Neural progenitor cell (in vitro differentiated cells): ENCODE data around the gene CRMP1. TPM values are rescaled to one million over a fixed set of nuclear protein-coding genes. Genes with fewer than 3 reads are reported as not detected.

Experiments
- DNase-seq: peaks from one replicate; pipeline ENCODE4 v3.0.0-alpha.2; 2016; ENCODE audit warnings: low spot score
- H2AFZ ChIP-seq: fragments of 200-600 bp; sonication (generic); replicated peaks from 2 replicates; pipeline ENCODE4 v1.6.1; 2016; ENCODE audit warnings: antibody characterized with exemption
- H3F3A ChIP-seq: fragments of 200-600 bp; sonication (generic); 2 replicates; pipeline ENCODE4 v1.6.1; 2016; ENCODE audit warnings: antibody characterized with exemption, low read depth
- H3K27ac ChIP-seq: fragments of 200-600 bp; sonication (generic); 2 replicates; pipeline ENCODE4 v1.5.1; 2016; ENCODE audit warnings: mild to moderate bottlenecking
- H3K27me3 ChIP-seq: fragments of 200-600 bp; sonication (generic); 2 replicates; pipeline ENCODE4 v1.6.1; 2016; ENCODE audit warnings: mild to moderate bottlenecking, moderate library complexity
- H3K36me3 ChIP-seq: fragments of 200-600 bp; sonication (generic); 2 replicates; pipeline ENCODE4 v1.5.1; 2016
- H3K4me1 ChIP-seq: fragments of 200-600 bp; sonication (generic); 2 replicates; pipeline ENCODE4 v1.6.1; 2016; ENCODE audit warnings: mixed run types
- H3K4me2 ChIP-seq: fragments of 200-600 bp; sonication (generic); 2 replicates; pipeline ENCODE4 v1.6.1; 2016
- H3K4me3 ChIP-seq: fragments of 200-600 bp; sonication (generic); 2 replicates; pipeline ENCODE4 v1.5.1; 2016
- H3K79me2 ChIP-seq: fragments of 200-600 bp; sonication (generic); 2 replicates; pipeline ENCODE4 v1.6.1; 2016; ENCODE audit warnings: low read depth
- H3K9ac ChIP-seq: fragments of 200-600 bp; sonication (generic); 2 replicates; pipeline ENCODE4 v1.6.1; 2016
- H3K9me3 ChIP-seq: fragments of 200-600 bp; sonication (generic); 2 replicates; pipeline ENCODE4 v1.5.1; 2016; ENCODE audit warnings: low read depth
- H4K20me1 ChIP-seq: fragments of 200-600 bp; sonication (generic); 2 replicates; pipeline ENCODE4 v1.6.1; 2016; ENCODE audit warnings: low read depth
- H3K27ac Mint-ChIP-seq: 3 replicates; pipeline ENCODE4 v1.8.0; 2021; ENCODE audit warnings: mixed read lengths
- H3K27me3 Mint-ChIP-seq: 2 replicates; pipeline ENCODE4 v1.8.0; 2022; ENCODE audit warnings: low read depth, mild to moderate bottlenecking, inconsistent platforms, moderate library complexity, mixed read lengths; ENCODE audit not compliant: insufficient read depth
- H3K36me3 Mint-ChIP-seq: 3 replicates; pipeline ENCODE4 v1.8.0; 2021; ENCODE audit warnings: mixed read lengths
- H3K4me1 Mint-ChIP-seq: 3 replicates; pipeline ENCODE4 v1.8.0; 2021; ENCODE audit warnings: mixed read lengths
- H3K4me3 Mint-ChIP-seq: 3 replicates; pipeline ENCODE4 v1.8.0; 2021; ENCODE audit warnings: mild to moderate bottlenecking, moderate library complexity, mixed read lengths
- H3K9me3 Mint-ChIP-seq: 3 replicates; pipeline ENCODE4 v1.8.0; 2020; ENCODE audit warnings: mixed read lengths
- EZH2 ChIP-seq: fragments of 200-600 bp; sonication (generic); IDR thresholded peaks from 2 replicates; pipeline ENCODE4 v1.6.1; 2017; ENCODE audit warnings: antibody characterized with exemption, mild to moderate bottlenecking, moderate library complexity
- EZH2phosphoT487 ChIP-seq: fragments of 200-600 bp; sonication (generic); IDR thresholded peaks from 2 replicates; pipeline ENCODE4 v1.6.1; 2017; ENCODE audit warnings: antibody characterized with exemption
- total RNA-seq: library from RNA; depleted of rRNA; stranded (reverse); fragments of >200 nt; gene quantifications from 2 replicates; pipeline ENCODE4 v1.2.3, GENCODE V29; 2015; ENCODE audit warnings: low replicate concordance
- TF ChIP-seq, protein P1 (sequence below): fragments of 200-600 bp; sonication (generic); IDR thresholded peaks from 2 replicates; pipeline ENCODE4 v1.5.1; 2017; ENCODE audit warnings: antibody characterized with exemption, mild to moderate bottlenecking

Gene CRMP1
- total RNA-seq, 1 donor from 2014 or later, result 91.4 TPM

DNA sequence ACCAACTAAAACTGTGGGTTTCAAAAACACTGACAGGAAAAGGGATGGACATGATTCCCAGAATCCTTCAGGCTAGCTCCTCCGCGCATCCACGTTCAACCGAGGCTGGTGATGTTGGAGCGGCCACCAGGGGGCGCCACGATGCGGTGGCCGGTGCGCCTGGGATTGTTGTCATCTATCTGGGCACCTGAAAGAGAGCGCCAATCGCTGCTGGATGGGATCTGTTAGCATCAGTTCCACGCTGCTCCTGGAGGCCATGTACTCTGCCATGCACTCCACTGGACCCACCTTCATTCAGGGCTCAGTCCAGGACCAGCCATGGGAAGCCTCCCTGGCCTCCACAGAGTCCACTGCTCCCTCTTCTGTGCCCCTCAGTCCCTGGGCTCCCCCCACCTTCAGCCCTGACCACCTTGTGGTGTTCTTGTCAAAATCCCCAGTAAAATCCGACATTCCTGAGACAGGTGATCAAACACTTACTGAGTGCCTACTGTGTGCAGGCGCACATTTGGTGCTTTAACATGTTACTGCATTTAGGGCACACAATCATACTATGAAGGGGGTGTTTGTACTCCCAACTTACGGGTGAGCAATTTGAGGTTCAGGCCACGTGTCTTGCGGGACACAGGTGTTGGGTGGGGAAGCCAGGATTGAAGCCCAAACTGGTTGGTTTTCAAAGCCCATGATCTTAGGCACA, 71.1 kb downstream of the CRMP1 start:
- no peaks in the 10 kb centered on the region for H3K36me3 ChIP-seq

GRCh38 chr4:5816851-5817375, 76.0 kb downstream of the CRMP1 start:
- Histone ChIP-seq H3K4me2 (no peak overlapping the region), H3K36me3 (no peaks in the 10 kb centered on the region), H3K27me3 (no peaks in the 10 kb centered on the region), H3K4me3 (no peak overlapping the region), H3K27ac (no peak overlapping the region), H3F3A (no peaks in the 10 kb centered on the region), H3K9me3 (no peaks in the 10 kb centered on the region), H3K4me1 (no peaks in the 10 kb centered on the region), H3K79me2 (no peaks in the 10 kb centered on the region), H3K9ac (no peak overlapping the region), H4K20me1 (peaks cover 2% of the 10 kb centered on the region), H2AFZ (no peak overlapping the region)
- Mint-ChIP-seq H3K4me3 (no peak overlapping the region), H3K4me1 (no peaks in the 10 kb centered on the region), H3K36me3 (peaks cover 23% of the 10 kb centered on the region), H3K9me3 (no peaks in the 10 kb centered on the region), H3K27me3 (peaks cover 4% of the 10 kb centered on the region), H3K27ac (no peak overlapping the region)
- no peak for DNase-seq
- TF ChIP-seq EZH2phosphoT487 (no peak), EZH2 (no peak)
- TF ChIP-seq, protein P1, sequence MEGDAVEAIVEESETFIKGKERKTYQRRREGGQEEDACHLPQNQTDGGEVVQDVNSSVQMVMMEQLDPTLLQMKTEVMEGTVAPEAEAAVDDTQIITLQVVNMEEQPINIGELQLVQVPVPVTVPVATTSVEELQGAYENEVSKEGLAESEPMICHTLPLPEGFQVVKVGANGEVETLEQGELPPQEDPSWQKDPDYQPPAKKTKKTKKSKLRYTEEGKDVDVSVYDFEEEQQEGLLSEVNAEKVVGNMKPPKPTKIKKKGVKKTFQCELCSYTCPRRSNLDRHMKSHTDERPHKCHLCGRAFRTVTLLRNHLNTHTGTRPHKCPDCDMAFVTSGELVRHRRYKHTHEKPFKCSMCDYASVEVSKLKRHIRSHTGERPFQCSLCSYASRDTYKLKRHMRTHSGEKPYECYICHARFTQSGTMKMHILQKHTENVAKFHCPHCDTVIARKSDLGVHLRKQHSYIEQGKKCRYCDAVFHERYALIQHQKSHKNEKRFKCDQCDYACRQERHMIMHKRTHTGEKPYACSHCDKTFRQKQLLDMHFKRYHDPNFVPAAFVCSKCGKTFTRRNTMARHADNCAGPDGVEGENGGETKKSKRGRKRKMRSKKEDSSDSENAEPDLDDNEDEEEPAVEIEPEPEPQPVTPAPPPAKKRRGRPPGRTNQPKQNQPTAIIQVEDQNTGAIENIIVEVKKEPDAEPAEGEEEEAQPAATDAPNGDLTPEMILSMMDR, result no peak

More for the DNA sequence above, 71.1 kb downstream of the CRMP1 start:
- Mint-ChIP-seq H3K9me3 (no peaks in the 10 kb centered on the region), H3K4me1 (no peaks in the 10 kb centered on the region), H3K27ac (no peak overlapping the region), H3K36me3 (peaks cover 53% of the 10 kb centered on the region), H3K27me3 (peaks cover 3% of the 10 kb centered on the region), H3K4me3 (no peak overlapping the region)
- no peak overlapping the region for H3K4me3 ChIP-seq
- no peak overlapping the region for H3K27ac ChIP-seq
- TF ChIP-seq EZH2phosphoT487 (no peak), EZH2 (no peak)
- TF ChIP-seq, protein P1, result peak; percentile 85
- no peak overlapping the region for H3K4me2 ChIP-seq
- H3K4me1 ChIP-seq, result no peaks in the 10 kb centered on the region
- no peaks in the 10 kb centered on the region for H3K79me2 ChIP-seq
- peaks cover 8% of the 10 kb centered on the region for H3F3A ChIP-seq
- no peak overlapping the region for H2AFZ ChIP-seq
- no peaks in the 10 kb centered on the region for H3K27me3 ChIP-seq
- peak; percentile 54 for DNase-seq
- H3K9ac ChIP-seq, result no peak overlapping the region
- H3K9me3 ChIP-seq, result no peaks in the 10 kb centered on the region
- H4K20me1 ChIP-seq, result peaks cover 3% of the 10 kb centered on the region

- Mint-ChIP-seq H3K27ac (no peak overlapping the region), H3K9me3 (no peaks in the 10 kb centered on the region), H3K27me3 (peaks cover 4% of the 10 kb centered on the region), H3K4me3 (no peak overlapping the region), H3K36me3 (peaks cover 17% of the 10 kb centered on the region), H3K4me1 (no peaks in the 10 kb centered on the region)
- H3K27ac ChIP-seq, result no peak overlapping the region
- no peaks in the 10 kb centered on the region for H4K20me1 ChIP-seq
- H3K9me3 ChIP-seq, result no peaks in the 10 kb centered on the region
- no peaks in the 10 kb centered on the region for H3K79me2 ChIP-seq
- TF ChIP-seq EZH2phosphoT487, result no peak
- no peak for TF ChIP-seq EZH2
- TF ChIP-seq, protein P1, result no peak
- H3K36me3 ChIP-seq, result no peaks in the 10 kb centered on the region
- no peak overlapping the region for H3K9ac ChIP-seq
- H3K27me3 ChIP-seq, result no peaks in the 10 kb centered on the region
- no peak overlapping the region for H3K4me2 ChIP-seq
- H3K4me1 ChIP-seq, result no peaks in the 10 kb centered on the region
- DNase-seq, result no peak
- no peak overlapping the region for H2AFZ ChIP-seq
- no peaks in the 10 kb centered on the region for H3F3A ChIP-seq
- H3K4me3 ChIP-seq, result no peak overlapping the region
Observed at GRCh38 chr4:5816101-5816500, 76.8 kb downstream of the CRMP1 start.
